Tibial nerve (tissue), 4 donors: ENCODE data around the gene SLC8A2. TPM values are rescaled to one million over a fixed set of nuclear protein-coding genes. Genes with fewer than 3 reads are reported as not detected.

Experiments used
- DNase-seq, 2 donors: peaks; one replicate each; pipeline ENCODE4 v3.0.0-alpha.2; 2019; ENCODE audit warnings: low spot score in 2 of 2
- H3K27ac ChIP-seq, 4 donors: fragments of 200-600 bp; sonication (generic) in 3 of 4; one replicate each; pipeline ENCODE4 v1.5.1; 2017 to 2019; ENCODE audit warnings: mild to moderate bottlenecking in 1 of 4
- H3K27me3 ChIP-seq, 2 donors: fragments of 200-600 bp; sonication (generic) in 1 of 2; one replicate each; pipeline versions ENCODE4 v1.5.1 to v1.6.0; 2017 to 2019
- H3K36me3 ChIP-seq, 3 donors: fragments of 200-600 bp; sonication (generic); one replicate each; pipeline ENCODE4 v1.5.1; 2018 to 2019
- H3K4me1 ChIP-seq, 4 donors: fragments of 200-600 bp; sonication (generic) in 3 of 4; one replicate each; pipeline ENCODE4 v1.5.1; 2017 to 2019
- H3K4me3 ChIP-seq, 4 donors: fragments of 200-600 bp; sonication (generic) in 3 of 4; one replicate each; pipeline ENCODE4 v1.5.1; 2017 to 2019; ENCODE audit warnings: mild to moderate bottlenecking in 1 of 4, moderate library complexity in 1 of 4
- H3K9me3 ChIP-seq, 4 donors: fragments of 200-600 bp; sonication (generic) in 3 of 4; one replicate each; pipeline ENCODE4 v1.5.1; 2017 to 2019
- EP300 ChIP-seq, 2 donors: sonication (generic); formaldehyde crosslinking; IDR thresholded peaks; one replicate each; pipeline ENCODE4 v1.6.1; 2017; ENCODE audit warnings: antibody characterized with exemption in 2 of 2, mild to moderate bottlenecking in 1 of 2
- POLR2A ChIP-seq, 2 donors: fragments of 450-650 bp; IDR thresholded peaks; one replicate each; pipeline ENCODE4 v1.6.1; 2017; ENCODE audit warnings: antibody characterized with exemption in 2 of 2, mild to moderate bottlenecking in 2 of 2, moderate library complexity in 2 of 2
- WGBS, 2 donors: methylation state at CpG; one replicate each; pipeline ENCODE4 v1.1.5; 2018; 5-methylcytosine and 5-hydroxymethylcytosine counted together
- total RNA-seq, 4 donors: library from RNA; depleted of rRNA; stranded (reverse); fragments of >200 nt; gene quantifications; one replicate each; pipeline ENCODE4 v1.1.0, GENCODE V29; 2016
- TF ChIP-seq, protein P1 (sequence below), 5 experiments: fragments of 200-600 bp in 3 of 5; fragments of 450-650 bp in 2 of 5; sonication (generic) in 3 of 5; IDR thresholded peaks; one replicate each; pipeline ENCODE4 v1.5.1; 2016 to 2019; ENCODE audit warnings: antibody characterized with exemption in 5 of 5, mild to moderate bottlenecking in 3 of 5, moderate library complexity in 2 of 5

SLC8A2 gene
- total RNA-seq, 4 donors from 2014 or later, result not detected

DNA sequence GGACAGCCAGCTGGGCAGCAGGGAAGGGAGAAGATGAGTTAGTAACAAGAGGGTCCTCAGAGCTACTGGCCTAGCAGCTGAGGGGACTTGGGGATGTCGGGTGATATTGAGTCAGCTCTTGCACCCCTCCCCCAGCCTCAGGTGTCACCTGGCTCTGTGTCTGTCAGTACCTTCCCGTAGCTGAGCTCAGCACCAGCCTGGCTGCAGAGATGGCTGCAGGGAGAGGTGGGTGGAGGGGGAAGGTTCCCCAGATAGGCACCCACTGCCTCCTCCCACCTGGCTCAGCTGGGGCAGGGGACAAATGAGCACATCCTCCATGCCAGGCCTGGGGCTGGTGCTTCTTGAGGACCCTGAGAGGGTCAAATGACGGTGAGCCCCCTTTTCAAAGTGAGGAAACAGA, 19.2 kb upstream of the SLC8A2 start:
- no peak for DNase-seq
- 63 to 65% methylated on average over 3 of the region's 3 CpGs for WGBS, 2 donors
- peak overlapping the region in 2 of 4 donors; percentile 9 to 16 for H3K27ac ChIP-seq
- H3K4me1 ChIP-seq, result peaks cover 0 to 43% (median 0%) of the 10 kb centered on the region in 4 donors
- TF ChIP-seq POLR2A (IDR thresholded peaks at IDR 0.05) (no peak), EP300 (IDR thresholded peaks at IDR 0.05) (no peak)
- TF ChIP-seq, protein P1, sequence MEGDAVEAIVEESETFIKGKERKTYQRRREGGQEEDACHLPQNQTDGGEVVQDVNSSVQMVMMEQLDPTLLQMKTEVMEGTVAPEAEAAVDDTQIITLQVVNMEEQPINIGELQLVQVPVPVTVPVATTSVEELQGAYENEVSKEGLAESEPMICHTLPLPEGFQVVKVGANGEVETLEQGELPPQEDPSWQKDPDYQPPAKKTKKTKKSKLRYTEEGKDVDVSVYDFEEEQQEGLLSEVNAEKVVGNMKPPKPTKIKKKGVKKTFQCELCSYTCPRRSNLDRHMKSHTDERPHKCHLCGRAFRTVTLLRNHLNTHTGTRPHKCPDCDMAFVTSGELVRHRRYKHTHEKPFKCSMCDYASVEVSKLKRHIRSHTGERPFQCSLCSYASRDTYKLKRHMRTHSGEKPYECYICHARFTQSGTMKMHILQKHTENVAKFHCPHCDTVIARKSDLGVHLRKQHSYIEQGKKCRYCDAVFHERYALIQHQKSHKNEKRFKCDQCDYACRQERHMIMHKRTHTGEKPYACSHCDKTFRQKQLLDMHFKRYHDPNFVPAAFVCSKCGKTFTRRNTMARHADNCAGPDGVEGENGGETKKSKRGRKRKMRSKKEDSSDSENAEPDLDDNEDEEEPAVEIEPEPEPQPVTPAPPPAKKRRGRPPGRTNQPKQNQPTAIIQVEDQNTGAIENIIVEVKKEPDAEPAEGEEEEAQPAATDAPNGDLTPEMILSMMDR (IDR thresholded peaks at IDR 0.05), result no peak
- H3K36me3 ChIP-seq, result peaks cover under 1 to 94% (median 5%) of the 10 kb centered on the region in 3 donors
- H3K9me3 ChIP-seq, result no peaks in the 10 kb centered on the region
- H3K4me3 ChIP-seq, result no peak overlapping the region
- no peaks in the 10 kb centered on the region for H3K27me3 ChIP-seq

DNA sequence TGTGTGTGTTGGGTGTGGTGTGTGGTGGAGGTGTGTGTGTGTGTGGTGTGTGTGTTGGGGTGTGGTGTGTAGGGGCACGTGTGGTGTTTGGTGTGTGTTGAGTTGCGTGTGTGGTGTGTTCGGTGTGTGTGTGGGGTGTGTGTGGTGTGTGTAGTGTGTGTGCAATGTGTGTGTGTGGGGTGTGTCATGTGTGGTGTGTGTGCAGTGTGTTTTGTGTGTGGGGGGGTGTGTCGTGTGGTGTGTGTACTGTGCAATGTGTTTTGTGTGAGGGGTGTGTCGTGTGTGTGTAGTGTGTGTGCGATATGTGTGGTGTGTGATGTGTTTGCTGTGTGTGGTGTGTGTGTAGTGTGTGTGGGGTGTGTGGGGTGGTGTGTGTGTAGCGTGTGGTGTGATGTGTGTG, 18.3 kb upstream of the SLC8A2 start:
- H3K36me3 ChIP-seq, result peaks cover 0 to 90% (median 5%) of the 10 kb centered on the region in 3 donors

DNA sequence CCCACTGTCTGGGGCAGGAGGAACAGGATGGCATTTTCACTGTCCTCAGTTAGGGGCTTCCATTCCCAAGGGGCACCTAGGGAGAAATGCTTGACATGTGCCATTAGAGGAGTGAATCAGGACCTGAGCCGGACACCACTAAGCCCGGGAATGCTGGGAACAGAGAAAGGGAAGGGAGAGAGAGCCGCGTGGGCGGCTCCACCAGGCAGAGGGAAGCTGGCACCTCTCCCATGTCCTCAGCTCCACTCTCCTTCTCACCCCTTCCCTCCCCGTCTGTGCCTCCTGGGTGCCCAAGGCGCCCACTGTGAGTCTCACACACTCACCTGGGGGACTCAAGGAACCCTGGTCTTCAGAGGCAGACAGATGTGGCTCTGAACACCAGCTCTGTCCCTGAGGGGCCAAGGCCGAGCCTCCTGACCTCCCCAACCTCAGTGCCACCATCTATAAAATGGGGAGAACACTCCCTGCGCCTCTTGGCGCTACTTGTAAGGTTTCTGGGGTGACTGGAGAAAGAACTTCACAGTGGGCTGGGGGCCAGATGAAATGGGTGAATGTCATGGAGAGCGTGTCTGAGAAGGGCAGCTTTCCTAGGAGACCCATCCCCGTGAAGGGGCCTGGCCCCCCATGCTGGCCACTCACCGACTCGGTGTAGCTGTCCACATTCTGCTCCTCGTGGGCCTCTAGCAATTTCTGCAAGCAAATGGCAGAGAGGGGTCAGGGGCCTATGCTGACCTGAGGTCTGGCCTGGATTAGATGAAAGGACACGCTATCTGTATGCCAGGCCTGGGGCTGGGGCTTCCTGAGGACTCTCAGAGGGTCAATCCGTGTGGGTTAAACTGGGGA, 17.6 kb upstream of the SLC8A2 start:
- 76 to 77% methylated on average over 16 to 17 of the region's 17 CpGs for WGBS, 2 donors
- DNase-seq, result no peak
- Histone ChIP-seq H3K27ac (no peak overlapping the region), H3K9me3 (no peaks in the 10 kb centered on the region), H3K27me3 (no peaks in the 10 kb centered on the region), H3K36me3 (peaks cover 0 to 83% (median 5%) of the 10 kb centered on the region in 3 donors), H3K4me3 (no peak overlapping the region), H3K4me1 (peaks cover 0 to 48% (median 0%) of the 10 kb centered on the region in 4 donors)
- TF ChIP-seq, protein P1 (IDR thresholded peaks at IDR 0.05), result no peak
- TF ChIP-seq POLR2A (IDR thresholded peaks at IDR 0.05) (no peak), EP300 (IDR thresholded peaks at IDR 0.05) (no peak)

More for the DNA sequence above, 18.3 kb upstream of the SLC8A2 start:
- TF ChIP-seq, protein P1 (IDR thresholded peaks at IDR 0.05), result no peak
- TF ChIP-seq EP300 (IDR thresholded peaks at IDR 0.05) (no peak), POLR2A (IDR thresholded peaks at IDR 0.05) (no peak)
- DNase-seq, result no peak
- no peak overlapping the region for H3K27ac ChIP-seq
- no peaks in the 10 kb centered on the region for H3K9me3 ChIP-seq
- peaks cover 0 to 45% (median 0%) of the 10 kb centered on the region in 4 donors for H3K4me1 ChIP-seq
- 79 to 80% methylated on average over 7 of the region's 7 CpGs for WGBS, 2 donors
- no peaks in the 10 kb centered on the region for H3K27me3 ChIP-seq
- no peak overlapping the region for H3K4me3 ChIP-seq

GRCh38 chr19:47487551-47488515, 16.1 kb upstream of the SLC8A2 start:
- peaks cover 0 to 44% (median 0%) of the 10 kb centered on the region in 4 donors for H3K4me1 ChIP-seq
- H3K36me3 ChIP-seq, result peaks cover 0 to 69% (median 5%) of the 10 kb centered on the region in 3 donors
- H3K9me3 ChIP-seq, result no peaks in the 10 kb centered on the region
- 76 to 79% methylated on average over 18 to 19 of the region's 19 CpGs for WGBS, 2 donors
- H3K4me3 ChIP-seq, result no peak overlapping the region
- H3K27me3 ChIP-seq, result no peaks in the 10 kb centered on the region
- DNase-seq, result no peak
- no peak for TF ChIP-seq POLR2A (IDR thresholded peaks at IDR 0.05)
- TF ChIP-seq, protein P1 (IDR thresholded peaks at IDR 0.05), result no peak
- no peak overlapping the region for H3K27ac ChIP-seq
